ENCODE data around the gene SNAP47.
A peak's percentile ranks its signal among the peaks of the same experiment; 100 is the strongest.

The SNAP47 gene

DNA sequence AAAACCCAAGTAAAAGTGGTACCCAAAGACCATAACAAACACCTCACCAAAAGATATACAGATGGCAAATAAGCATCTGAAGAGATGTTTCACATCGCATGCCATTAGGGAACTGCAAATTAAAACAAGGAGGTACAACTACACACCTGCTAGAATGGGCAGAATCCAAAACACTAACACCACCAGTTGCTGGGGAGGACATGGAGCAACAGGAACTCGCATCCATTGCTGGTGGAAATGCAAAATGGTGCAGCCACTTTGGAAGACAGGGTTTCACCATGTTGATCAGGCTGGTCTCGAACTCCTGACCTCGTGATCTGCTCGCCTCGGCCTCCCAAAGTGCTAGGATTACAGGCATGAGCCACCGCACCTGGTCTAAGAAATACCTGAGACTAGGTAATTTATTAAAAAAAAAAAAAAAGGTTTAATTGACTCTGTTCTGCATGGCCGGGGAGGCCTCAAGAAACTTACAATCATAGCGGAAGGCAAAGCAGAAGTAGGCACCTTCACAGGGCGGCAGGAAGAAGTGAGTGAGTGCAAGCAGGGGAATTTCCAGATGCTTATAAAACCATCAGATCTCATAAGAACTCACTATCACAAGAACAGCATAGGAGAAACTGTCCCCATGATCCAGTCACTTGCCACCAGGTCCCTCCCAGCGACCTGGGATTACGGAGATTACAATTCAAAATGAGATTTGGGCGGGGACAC lies 50.0 kb downstream of the SNAP47 start:
- no peak for DNase-seq (ENCODE audit: low read depth in 3 of 3)

DNA sequence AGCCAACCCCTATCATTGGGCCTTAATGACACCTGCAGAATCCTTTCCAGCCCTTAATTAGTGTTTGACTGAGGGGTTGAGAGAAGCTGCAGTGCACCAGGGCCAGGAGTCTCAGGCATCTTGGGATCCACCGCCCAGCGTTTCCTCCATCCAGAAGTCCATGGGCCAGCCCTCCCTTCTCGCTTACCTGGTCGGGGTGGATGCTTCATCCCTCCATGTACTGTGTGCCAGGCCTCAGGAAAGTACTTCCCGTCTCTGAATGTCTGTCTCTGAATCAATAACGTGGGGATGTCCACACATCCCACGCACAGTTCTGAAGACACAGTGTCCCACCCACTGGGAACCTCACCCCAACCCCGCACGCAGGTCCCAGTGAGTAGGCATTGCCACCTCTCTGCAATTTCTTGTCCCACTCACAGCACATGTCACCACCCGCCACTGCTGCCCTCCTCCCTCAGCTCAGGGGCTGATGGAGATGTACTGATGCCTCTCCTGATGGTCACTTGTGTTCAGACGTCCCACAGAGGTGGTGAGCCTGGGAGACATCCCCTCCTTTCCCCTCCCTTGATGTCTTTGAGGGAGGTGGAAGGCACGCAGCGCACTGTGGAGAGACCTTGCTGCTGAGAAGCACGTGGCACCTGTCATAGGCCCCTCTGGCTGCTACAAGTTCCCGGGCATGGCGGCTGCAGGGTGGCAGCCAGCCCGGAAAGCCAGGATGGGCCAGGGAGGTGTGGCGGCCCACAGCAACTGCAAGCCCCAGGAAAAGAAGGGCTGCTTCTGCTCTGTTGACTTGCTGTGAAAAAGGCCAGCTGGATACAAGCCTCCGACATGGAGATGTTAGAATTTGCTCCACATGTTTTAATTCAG lies 50.8 kb downstream of the SNAP47 start:
- no peak for DNase-seq (ENCODE audit: low read depth in 3 of 3)

DNA sequence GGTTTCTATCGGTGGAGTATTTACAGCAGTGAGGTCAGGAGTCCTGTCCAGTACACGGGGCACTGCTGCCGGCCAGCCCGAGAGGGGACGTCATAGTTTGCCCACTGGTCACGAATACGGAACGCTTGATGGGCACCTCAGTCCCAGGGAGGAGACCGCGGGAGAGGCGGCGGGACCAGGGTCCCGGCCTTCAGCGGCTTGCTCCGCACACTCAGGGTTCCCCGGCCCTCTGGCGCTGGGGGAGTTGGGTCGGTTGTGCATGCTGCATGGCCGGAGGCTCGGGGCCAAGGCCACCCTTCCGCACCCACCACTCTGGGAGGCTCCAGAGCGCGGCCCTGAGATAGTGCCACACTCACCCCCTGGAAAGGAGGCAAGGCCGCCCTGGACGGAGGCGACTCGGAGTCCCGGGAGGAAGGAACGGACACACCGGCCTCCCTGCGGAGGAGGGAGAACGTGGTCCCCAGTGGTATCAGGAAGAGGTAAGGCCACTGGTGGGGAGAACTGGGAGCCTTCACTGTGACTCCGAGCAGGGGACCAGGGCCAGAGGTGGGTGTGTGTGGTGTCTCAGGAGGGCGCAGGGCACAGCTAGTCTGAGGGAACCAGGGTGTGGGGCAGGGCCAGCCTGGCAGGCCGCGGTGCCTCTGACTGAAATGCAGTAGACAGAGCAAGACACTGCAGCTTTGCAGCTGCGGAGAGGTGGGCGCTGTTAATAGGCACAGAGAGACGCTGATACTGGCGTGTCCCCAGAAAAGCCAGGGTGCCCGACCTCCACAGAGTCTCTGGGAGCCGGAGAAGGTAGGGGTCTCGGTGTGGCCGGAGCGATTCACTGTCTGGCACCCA lies 51.7 kb downstream of the SNAP47 start:
- no peak for DNase-seq (ENCODE audit: low read depth in 3 of 3)

DNA sequence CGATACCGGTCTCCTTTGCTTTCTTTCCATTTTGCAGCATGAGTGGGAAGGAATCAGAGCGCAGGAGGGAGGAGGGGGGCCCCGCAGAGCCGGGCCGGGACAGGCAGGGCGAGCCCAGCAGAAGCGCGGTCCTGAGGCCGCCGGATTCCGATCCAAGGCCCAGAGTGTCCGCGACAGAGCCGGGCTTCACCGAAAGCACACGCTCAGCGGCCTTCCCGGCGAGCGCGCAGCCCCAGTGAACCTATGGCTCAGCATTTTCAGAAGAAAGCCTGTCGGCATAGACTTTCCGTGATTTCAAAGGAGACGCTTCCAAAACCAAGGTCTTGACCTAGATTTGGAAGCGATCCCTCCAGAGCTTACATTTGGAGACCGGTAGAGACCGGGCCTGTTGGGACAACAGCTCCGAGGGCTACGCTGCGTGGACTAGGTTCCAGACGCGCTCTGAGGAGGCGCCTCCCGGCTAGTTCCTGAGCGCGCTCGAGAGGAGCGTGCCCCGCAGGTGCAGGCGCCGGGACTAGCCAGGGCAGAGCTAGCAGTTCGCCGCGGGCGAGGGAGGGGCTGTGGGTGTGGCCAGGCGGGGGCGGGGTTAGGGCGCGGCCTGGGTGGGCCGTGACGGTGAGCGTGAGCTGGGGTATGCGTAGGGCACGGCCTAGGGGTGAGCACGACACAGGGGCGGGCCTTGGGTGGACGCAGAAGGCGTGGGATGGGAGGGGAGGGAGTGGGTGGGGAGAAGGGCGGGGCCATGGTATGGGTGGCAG lies 52.5 kb downstream of the SNAP47 start:
- peak; percentile 83 to 89 (median 86) for DNase-seq (ENCODE audit: low read depth in 3 of 3)

DNA sequence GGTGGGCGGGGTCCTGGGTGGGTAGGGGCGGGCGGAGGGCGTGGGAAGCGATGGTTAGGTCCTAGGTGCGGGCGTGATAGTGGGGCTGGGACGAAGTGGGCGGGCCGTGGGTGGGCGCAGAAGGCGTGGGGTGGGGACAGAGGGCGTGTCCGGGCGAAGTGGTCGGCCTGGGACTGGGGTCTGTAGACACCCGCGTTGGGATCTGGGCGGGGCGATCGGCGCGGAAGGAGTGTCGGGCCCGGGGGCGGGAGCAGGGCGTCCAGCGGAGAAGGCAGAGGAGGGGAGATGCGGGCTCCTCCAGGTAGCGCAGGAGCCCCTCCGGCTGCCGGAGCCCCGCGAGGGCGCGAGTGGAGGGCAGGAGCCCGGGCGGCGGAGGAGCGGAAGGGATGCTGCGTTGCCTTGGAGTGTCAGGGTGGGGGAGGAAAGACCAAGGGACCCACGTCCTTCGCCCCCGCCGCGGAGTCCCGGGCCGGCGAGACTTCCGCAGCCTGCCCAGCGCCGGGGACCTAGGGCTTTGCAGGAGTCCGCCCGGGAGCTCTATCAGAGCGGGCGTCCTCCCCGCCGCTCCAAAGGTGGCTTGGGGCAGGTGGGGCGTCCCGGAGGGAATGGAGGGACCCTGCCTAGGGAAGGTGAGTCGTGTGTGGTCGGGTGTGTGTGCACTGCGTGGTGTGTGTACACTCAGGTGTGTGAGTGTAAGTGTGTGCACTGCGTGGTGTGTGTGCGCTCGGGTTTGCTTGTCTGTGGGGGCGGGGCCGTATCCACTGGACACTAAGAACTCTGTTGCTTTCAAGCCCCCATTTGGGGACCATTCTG lies 53.2 kb downstream of the SNAP47 start:
- peak; percentile 21 to 62 (median 22) for DNase-seq (ENCODE audit: low read depth in 3 of 3)

DNA sequence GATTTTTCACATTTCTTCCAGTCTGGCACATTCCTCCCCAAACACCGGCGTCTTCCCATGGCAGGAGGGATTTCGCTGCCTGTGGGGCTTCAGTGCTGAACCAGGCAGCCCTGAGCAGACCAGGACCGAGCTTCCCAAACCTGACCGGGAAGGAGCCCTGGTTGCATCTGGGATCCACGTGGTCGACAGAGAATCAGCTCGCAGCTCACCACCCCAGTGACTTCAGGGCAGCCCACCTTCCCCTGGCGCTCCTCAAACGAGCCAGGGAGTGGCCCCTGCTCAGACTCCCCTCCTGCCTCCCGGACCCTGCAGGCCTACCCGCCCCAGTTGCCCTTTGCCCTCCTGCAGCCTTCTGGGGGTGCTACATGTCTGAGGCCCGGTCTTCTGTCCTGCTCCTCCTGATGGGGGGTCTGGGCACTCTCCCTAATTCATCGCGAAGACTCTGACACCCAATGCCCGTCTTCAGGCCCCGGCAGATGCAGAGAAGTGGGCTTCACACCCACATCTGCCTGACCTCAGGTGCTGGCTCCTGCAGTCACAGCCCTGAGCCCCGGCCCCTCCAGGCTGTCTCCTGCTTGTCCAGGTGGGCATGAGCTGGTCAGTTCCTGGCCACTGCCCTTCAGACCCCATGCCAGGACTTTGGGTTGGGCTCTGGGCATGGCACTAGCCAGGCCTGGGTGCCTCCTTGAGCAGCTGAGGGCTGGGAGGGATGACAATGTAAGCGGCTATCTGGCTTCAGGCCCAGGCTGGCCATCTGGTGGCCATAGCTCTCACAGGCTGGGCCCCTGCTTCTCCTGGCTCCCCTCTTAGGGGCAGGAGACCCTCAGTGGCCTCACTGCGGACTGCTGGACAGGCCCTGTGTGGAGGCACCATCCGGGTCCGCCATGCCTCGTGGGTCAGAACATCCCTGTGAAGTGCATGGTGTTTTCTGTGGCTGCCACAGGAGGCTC lies 54.1 kb downstream of the SNAP47 start:
- no peak for DNase-seq (ENCODE audit: low read depth in 3 of 3)

DNA sequence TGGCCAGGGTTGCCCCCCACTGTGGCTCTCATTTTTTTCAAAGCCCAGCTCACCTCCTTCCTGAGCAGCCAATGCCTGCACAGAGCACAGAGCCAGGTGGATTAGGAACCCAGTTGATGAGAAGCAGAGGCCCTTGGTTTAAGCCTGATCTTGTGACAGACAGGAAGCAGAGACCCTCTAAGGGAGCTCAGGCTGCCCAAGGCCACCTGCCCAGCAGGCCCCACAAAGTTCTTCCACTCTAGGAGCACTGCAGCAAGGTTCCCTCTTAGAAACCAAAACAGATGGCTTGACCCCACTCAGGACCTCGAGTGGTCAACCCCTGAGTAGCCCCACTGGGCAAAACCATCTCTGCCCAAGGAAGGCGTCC lies 54.8 kb downstream of the SNAP47 start:
- DNase-seq (ENCODE audit: low read depth in 3 of 3): no peak

DNA sequence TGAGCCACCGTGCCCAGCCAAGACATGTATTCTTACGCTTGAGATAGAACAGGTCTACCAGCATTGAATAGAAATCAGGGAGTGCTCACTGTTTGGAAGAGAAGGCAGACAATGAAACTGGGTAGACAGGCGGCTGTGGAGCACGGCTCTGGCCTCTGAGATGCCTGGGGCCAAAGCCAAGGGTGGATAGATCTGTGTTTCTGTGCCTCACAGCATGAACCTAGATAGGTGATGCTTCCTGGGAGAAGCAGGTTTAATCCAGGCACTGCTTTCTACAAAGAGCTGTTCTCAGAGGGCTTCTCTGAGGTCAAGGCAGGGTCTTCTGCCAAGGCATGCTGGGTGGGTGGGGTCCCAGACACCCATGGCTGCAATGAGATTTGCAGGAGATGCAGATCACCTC lies 55.6 kb downstream of the SNAP47 start:
- DNase-seq (ENCODE audit: low read depth in 3 of 3): no peak

DNA sequence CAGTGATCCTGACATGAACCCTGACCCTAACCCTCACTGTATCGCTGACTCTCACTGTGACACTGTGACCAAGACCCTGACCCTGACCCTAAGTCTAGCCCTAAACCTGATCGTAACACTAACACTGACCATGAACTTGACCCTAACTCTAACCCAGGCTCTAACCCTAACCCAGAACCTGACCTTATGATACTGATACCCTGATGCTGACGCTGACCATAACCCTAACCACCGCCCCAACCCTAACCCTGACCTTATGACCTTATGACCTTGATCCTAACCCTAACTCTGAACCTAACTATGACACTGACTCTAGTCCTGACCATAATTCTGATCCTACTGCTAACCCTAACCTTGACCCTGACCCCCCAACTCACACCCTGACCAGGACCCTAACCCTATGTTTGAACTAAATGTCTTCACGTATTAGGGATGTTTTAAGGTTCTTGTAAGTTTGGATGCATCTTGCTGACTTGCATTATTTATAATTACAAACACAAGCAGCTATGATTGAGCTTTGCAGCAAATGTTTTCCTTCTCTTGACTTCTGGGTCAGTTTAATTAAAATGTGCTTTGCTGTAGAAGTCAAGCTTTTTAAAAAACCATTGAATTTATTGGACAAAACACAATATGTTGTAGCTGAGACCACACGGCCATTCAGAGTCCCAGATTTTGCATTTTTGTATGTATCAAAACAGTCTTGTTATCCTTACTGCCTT lies 56.3 kb downstream of the SNAP47 start:
- DNase-seq (ENCODE audit: low read depth in 3 of 3): no peak

DNA sequence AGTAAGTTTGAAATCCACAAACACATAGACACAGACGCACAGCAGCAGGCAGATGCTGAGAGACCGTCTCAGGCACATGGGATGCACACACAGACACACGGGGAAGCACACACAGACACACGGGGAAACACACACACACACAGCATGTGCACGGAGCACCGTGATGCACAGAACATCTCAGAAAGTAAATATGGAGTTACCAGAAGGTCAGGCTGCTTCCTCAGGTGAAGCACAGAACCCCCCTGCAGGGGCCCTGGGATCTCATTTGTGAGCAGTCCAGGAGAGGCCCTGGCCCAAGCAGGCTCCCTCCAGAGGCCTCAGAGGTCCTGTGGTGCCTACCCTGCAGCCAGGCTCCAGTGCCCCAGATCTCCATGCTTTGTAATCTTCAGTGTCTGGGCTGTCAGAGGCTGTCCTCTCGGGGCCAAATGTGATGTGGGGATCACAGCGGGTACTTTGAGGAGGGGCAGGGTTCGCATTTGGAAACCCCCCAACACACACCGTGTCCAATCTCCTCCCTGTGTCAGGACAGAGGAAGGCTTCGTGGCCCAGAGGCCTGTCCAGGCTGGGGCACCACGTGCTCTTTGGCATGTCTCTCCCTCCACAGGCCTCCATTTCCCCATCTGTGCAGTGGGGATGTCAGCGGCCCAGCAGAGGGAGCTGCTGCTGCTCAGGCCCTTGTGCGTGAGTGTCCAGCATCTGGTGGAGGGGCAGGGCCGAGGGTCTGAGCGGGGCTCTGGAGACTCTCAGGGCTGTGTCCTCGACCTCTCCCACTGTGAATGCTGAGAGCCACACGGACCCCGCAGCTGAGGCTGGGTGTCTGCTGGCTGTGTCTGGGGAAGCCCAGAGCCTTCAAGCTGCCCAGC lies 57.2 kb downstream of the SNAP47 start:
- DNase-seq (ENCODE audit: low read depth in 3 of 3): no peak

DNA sequence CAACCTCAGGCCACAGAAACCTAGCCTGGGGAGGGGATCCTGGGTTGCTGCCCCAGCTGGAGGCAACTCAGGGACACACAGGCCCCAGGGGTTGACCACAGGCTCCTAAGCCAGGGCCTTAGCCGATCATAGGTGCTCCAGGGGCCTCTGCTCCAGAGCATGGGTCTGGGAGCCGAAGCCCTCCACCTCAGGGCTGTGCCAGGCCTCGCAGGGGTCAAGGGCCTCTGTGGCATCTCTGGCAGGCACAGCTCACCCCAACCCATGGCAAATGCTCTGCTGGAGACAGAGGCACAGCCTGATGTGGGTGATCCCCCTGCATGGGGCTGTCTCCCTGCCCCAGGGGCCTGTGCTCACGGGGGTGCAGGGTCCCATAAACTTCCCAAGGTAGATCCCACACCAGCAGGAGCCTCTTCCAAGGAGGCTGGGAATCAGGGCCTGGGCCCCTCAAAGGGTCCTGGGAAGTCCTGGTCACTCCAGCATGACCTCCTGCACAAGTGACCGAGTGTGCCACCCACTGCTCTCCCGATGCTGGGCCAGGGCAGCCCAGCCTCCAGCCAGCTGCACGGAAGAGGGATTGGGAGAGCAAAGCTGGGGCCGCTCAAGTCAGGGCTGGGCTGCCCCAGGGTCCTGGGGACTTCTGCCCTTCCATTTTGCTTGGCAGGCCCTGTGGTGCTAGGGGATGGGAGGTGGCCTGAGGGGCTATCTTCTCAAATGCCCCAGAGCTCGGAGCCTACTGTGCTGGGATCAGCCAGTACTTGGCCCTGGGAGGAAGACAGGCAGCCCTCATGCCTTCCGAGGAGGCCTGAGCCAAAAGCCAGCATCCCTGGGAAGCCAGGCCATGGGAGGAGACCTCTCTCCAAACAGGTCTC lies 58.1 kb downstream of the SNAP47 start:
- no peak for DNase-seq (ENCODE audit: low read depth in 3 of 3)

DNA sequence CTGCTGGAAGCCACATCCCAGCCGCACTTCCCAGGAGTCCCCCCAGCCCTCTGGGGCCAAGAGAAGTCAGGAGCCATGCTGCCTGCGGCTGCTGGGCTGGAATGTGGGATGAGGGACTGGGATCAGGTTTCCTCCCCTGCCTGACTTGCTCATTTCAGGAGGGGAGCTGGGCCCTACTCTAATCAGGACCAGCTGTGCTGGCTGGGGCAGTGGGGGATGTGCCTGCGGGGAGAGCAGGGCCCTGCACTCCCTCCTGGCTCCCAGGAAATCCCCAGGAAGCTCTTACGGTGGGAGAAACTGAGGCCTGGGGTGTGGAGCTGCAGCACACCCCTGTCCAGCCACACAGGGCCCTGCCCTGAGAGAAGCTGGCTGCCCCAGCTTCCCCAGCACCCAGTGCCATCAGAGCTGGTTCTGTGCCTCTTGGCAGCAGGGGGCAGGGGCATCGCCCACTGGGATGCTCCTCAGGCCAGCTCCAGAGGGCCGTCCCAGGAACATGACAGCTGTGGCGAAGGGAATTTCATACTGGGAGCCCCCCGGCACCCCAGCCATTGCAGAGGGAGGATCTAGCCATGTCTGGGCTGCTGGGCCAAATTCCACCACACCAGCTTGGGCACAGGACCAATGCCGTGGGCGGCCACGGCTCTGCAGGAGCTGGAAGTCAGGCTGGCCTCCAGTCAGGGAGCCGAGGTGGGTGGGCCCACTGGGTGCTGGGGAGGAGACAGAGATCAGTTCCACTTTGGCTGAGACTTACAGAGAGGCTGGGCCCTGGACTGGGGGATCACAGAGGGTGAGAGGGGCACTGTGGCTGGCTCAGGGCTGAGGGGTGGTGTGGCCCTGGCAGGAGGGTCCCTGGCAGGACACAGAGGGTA lies 58.9 kb downstream of the SNAP47 start:
- no peak for DNase-seq (ENCODE audit: low read depth in 3 of 3)

DNA sequence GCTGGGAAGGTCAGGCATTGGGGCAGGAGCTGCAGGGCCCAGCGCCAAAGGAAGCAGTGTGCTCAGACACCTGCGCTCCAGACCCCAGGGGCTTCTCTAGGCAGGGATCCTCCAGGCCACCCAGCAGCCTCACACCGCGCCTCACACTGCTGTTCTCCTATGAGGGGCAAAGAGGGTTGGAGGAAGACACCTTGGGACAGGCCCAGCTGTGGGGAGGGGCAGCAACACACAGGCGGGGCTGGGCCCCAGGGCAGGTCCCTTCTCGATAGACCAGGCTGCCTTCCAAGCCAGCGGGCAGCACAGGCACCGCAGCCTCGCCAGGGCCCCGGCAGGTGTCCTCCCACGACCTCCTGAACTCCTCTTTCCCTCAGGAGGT lies 59.6 kb downstream of the SNAP47 start:
- DNase-seq (ENCODE audit: low read depth in 3 of 3): no peak

DNA sequence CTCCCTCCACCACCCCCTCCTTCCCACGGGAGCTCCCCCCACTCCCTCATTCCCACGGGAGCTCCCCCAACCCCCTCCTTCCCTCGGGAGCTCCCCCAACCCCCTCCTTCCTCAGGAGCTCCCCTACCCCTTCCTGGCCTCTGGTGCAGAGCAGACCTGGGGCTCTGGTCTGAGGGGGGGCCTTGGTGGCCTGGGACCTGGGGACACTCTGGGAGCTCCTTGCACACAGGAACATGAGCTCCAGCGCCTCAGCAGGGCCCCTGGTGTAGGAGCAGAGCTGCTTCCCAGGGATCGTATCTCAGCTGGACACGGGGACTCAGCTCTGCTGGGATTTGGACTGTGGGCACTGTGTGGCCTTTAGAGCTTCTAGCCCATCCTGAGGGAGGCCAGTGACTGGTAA lies 60.5 kb downstream of the SNAP47 start:
- no peak for DNase-seq (ENCODE audit: low read depth in 3 of 3)

DNA sequence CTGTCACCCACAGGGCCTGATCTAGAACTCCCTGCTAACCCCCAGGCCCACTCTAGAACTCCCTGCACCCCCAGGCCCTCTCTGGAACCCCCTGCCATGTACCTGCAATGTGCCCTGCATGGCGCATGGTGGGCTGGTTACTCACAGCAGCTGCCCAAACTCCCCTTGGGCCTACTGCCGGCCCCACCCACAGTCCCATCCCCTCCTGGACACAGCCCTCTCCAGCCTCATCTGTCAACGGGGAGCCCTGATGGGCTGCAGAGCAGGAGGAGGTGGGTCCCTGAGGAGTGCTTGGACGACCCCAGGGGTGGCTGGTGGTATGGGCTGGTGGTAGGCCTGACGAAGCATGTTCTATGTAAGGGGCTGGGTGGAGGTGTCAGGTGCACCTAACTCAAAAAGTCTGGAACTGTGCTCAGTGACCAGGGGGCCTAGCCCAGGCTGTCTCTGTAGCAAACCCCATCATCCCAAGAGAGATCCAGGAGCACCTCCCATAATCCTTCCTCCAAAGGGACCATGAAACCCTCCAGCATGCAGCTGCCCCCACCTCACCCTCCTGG lies 61.2 kb downstream of the SNAP47 start:
- no peak for DNase-seq (ENCODE audit: low read depth in 3 of 3)

DNA sequence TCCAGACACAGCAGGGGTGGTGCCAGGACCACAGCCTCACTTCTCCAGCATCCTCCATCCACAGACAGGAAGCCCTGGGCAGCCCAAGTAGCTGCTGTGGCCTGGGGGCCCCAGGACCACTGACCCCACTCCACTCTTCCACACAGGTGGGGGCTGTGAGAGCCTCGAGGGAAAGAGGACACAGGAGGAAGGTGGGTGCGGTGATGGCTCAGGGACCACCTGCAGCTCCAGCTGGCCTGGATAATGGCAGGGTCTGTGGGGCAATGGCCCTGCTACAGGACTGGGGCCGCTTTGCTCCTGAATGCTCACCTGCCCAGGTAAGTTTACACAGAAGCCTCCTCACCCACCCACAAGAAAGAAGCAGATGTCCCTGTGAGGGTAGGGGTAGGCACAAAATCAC lies 61.9 kb downstream of the SNAP47 start:
- no peak for DNase-seq (ENCODE audit: low read depth in 3 of 3)

All from stimulated activated CD4-positive, alpha-beta T cell treated with anti-CD3 and anti-CD28 coated beads, TNF-alpha, amount 100 ng/mL, for 48 hours (primary cell).